Activated effector memory CD4-positive, alpha-beta T cell treated with anti-CD3 and anti-CD28 coated beads, Interleukin-2, amount 50 U/mL, for 16 hours (primary cell): ENCODE data around the gene SMAD5.

Experiments
- DNase-seq: peaks from one replicate; pipeline ENCODE4 v3.0.0-alpha.2; 2020

Gene SMAD5

DNA sequence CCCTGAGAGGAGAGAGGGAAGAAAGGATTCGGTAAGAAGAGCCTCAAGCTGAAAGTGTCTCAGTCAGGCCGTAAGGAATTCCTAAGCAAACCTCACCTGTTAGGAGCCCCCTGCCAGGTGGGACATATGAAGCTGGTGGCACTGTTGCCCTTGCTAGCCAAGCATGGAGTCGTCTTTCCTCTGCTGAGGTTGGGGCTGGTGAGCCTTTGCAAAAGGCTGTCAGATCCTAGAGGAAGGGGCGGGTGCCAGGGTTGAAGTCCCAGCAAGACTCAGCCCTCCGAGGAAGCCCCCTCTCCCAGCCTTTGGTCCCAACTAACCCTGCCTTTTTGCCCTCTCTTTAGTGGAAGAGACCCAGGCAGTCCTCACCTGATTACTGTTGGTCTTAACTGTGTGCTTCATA lies 65.8 kb downstream of the SMAD5 start:
- peak; percentile 24 for DNase-seq

DNA sequence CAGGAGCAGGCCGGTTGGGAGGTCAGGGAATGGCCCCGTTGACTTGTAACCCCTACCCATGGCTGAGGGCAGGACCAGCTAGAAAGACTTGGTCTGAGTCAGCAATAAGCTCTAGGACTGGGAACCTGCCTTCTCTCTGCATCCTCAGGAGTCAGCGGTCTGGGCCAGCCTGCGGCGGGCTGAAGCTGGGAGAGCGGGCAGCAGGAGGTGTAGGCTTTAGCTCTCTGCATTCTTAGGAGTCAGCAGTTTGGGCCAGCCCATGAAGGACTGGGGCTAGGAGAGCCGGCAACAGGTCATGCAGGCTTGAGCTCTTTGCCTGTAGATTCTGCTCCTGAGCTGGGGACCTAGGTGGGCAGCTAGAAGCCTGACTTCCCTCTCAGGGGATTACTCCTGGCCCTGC lies 66.8 kb downstream of the SMAD5 start:
- peak; percentile 34 for DNase-seq

- DNase-seq, result peak; percentile 19
Measured at GRCh38 chr5:136200130-136200529, 67.5 kb downstream of the SMAD5 start.

GRCh38 chr5:136200761-136201160 lies 68.1 kb downstream of the SMAD5 start:
- DNase-seq, result no peak

DNA sequence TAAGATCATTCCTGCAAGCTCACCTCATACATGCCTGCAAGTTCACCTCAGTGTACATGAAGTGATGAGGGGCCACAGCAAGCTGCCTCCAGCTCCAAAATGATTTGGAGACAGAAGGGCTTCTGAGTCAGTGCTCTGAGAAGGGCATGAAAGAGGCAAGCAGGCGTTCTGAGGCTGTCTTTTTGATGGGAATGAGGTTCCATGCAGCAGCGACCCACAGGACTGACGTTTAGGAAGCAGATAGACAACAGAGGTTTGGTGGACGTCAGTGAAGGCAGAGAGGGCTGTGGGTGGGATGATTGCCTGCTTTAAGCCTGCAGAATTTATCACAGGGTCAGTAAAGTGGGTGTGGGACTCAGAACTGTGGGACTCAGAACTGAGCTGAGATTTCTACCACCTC lies 69.2 kb downstream of the SMAD5 start:
- DNase-seq, result peak; percentile 12

DNA sequence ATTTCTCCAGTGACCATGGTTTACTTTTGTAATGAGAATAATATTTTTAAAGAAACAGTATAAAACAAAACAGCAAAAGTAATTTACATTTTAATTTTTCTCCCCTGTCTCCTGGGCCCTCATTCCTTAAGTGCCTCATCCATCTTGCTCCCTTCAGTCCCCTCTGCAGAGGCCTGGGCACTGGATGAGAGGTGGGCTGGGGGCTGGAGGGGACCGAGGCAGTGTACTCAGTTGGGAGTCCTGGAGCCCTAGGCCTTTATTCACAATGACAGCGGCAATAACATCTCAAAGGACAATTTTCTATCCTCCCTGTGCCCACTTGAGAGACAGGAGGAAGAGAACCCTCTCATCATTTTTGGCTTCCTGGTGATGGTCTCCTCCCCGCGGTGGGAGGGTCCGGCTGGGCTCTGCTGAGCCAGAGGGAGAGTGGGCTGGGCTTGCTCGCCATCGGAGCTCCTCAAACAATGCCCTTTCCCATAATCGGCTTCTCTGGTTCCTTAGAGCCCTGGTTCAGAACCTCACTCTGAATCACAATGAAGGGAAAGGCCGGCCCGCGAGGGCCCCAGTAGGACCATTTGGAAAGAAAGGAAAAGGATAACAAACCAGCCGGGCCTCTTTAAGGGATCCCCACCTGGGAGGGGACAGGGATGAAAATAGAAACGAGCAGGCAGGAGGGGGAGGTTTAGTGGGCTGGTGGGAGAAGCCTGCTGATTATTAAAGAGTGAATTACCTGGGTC lies 70.0 kb downstream of the SMAD5 start:
- peak; percentile 39 for DNase-seq

- DNase-seq, result peak; percentile 38
Measured at GRCh38 chr5:136203303-136203922, 70.8 kb downstream of the SMAD5 start.

DNA sequence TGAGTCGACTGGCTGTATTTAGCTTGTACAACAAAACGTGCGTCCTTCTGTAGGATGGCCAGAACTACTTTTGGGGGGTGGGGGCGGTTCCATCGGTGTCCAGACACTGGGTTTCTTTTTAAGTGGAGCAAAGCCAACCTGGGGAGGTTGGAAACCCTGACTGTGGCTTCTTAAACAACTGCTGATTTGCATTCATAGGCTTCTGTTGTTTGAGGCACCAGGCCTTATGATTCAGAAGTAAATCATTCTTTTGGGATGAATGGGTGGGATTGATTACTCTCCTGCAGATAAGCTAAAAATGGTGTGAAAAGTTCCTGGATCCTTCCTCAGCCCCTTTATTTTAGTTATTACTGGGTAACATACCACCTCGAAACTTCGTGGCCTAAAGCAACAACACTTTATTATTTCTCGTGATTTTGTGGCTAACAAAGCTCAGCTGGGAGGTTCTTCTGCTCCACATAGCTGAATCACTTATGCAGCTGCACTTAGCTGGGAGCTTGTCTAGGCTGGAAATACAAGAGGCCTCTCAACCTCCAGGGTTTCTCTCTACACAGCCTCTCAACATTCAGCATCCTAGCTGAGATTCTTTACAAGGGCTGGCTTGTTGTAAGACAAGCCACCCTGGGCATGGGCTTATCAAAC lies 72.5 kb downstream of the SMAD5 start:
- peak; percentile 38 for DNase-seq

DNA sequence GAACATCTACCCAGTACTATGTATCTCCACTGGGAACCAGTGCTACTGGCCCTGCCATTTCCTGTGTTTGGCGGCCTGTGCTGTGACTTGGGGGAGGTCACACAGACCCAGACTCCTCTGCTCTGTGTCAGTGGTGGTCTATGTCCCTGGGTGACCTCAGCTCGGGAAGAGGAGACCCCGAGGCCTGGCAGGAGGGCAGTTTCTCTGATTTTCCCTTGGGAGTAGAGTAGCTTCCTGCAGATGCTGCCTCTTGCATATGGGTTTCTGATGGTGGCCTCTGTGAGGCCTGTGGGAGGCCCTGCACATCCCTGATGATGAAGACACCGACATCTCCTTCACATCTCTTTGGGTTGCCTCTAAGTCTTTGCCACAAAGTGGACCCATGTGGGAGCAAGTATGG lies 73.3 kb downstream of the SMAD5 start:
- peak; percentile 22 for DNase-seq

- no peak for DNase-seq
Measured at GRCh38 chr5:136206361-136206760, 73.7 kb downstream of the SMAD5 start.

DNA sequence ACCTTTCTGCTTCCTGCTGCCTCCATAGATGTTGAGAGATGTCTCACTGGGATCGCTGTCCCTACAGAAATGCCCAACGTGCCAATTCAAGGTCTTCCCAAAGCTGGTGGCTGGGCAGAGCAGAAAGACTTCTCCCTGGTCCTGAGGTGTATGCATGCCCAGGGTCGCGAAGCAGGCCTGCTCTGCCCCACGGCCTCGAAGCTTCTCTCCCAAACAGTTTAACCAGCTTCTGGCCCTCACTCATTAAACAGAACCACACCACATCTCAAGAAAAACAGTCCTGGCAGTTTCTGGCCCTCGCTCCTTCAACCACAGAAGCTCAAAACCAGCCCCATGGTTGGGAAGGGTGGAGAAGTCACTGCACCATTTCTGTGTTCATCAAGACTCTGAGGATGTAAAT lies 75.0 kb downstream of the SMAD5 start:
- DNase-seq, result peak; percentile 38

DNA sequence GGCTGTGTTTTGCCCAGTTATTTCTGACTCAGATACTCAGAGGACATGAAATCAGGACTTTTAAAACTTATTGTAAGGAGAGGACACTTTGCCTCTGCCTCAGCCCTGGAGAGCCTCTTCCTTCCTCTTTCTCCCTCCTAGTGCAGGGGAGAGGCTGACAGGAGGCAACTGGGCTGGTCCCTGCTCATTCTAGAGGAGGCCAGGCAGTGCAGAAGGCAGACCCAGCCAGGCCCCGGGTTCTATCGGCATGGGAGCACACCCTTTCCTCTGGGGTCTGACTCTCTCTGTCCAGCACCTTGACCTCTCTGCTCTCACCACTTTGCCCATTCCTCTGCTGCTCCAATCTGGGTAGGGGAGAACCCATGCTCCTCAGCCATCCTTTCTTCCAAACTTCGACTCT lies 76.3 kb downstream of the SMAD5 start:
- DNase-seq, result peak; percentile 25

GRCh38 chr5:136209346-136209910 lies 76.8 kb downstream of the SMAD5 start:
- DNase-seq, result peak; percentile 51

DNA sequence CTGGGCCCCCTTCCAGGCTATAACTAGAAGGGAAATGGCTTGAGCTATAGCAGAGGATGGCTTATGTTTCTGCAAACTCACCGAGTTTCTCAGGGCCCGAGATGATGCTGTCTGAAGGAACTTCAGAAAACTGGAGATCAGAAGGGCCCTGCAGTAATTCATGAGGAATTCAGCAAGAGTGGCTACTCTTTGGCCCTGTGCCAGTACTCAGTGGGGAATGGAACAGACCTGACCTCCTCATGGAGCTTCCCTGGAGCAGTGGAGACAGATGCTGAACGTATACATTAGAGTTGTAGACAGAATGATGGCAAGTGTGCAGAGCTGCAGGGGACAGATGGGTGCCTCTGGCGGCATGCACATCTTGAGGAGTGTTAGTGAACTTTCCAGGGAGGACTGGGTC lies 77.6 kb downstream of the SMAD5 start:
- DNase-seq, result no peak

GRCh38 chr5:136211282-136212040 lies 78.8 kb downstream of the SMAD5 start:
- no peak for DNase-seq

GRCh38 chr5:136212252-136212721 lies 79.6 kb downstream of the SMAD5 start:
- DNase-seq, result peak; percentile 82

DNA sequence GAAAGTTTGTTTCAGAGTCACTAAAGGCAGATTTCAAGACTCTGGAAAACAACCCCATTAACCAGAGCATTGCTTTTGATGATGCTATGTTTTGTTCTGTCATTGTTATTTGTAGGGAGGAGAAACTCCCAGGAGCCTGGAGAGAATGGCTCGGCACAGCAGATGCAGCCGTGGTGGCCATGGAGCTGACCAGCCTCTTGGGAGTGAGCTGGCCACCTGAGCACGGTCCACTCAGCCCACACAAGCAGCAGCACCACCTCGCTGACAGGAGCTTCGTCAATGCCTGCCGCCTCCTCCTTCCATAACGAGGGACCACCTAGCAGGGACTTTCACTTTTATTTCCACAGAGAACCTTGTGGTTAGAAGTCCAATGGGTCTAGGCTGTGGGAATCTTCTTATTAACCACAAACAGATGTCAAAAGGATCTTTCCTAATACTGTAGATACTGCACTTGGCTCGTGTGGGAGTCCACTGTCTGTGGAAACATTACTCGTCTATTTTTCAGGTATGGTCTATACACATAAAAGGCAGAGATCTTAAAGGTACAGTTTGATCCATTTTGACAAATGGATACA lies 81.4 kb downstream of the SMAD5 start:
- no peak for DNase-seq

DNA sequence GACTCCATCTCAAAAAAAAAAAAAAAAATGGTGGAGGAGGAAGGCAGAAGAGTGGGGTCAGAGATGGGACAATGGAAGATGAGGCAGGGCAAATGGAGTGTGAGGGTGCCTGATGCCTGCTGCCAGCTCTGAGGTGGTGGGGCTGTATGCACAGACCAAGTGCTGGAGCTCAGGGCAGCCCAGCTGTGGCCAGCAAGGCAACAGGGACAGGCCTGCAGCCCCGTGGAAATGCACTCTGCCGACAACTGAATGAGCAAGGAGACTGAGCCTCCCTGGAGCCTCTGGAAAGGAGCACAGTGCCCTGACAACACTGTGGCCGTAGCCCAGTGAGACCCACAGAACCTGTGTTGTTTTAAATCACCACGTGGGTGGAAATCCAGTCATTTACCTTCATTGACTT lies 83.2 kb downstream of the SMAD5 start:
- DNase-seq, result no peak

DNA sequence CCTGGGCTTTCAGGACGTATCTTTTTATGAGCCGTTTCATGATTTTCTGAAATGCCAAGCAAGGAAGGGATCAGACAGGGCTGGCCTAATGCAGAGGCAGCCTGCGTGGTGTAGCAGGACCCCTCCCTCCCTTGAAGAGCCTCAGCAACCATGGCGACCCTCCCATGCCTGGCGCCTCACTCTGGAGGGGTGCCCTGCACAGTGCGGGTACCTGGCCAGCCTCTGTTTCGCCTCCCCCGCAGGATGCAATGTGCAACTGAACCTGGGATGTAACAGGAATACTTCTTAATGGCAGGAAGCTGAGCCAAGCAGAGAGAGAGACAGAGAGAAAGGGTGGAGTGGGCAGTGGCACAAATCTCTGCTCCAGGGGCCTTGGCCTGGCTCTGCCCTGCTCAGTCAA lies 83.6 kb downstream of the SMAD5 start:
- no peak for DNase-seq

- no peak for DNase-seq
Measured at GRCh38 chr5:136221340-136221739, 88.7 kb downstream of the SMAD5 start.

- no peak for DNase-seq
Measured at GRCh38 chr5:136222580-136223235, 90.1 kb downstream of the SMAD5 start.

DNA sequence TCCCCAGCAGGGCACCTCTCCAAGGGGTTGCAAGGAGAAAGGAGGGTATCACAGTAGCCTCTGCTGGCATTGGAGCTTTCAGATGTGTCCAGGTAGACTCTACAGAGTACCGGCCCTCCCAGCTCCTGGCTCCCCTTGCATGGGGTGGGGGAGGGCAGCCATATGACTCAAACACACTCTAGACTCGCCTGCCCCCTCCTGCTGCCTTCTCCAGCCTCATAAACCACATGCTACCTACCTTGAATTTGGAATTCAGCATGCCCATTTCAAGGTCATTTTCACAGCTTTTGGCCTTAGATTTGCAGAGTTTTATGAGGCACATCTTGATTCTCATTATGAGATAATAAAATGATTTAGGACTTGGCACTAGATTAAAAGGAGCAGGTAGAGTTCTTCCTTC lies 93.2 kb downstream of the SMAD5 start:
- no peak for DNase-seq
